HG03457 (cell line): ENCODE data around the gene SPATA9.
"Not testable (repeated sequence)": the region's sequence is repeated elsewhere in the genome, so short reads cannot be mapped to it uniquely, and the experiment has no call there.

Experiments
- ATAC-seq: cut with Tn5 transposase; IDR thresholded peaks from one replicate; pipeline ENCODE4 v1.9.1; 2021; ENCODE audit warnings: moderate number of reproducible peaks; ENCODE audit not compliant: unreplicated experiment

The SPATA9 gene

GRCh38 chr5:95646569-95647431 lies 36.0 kb downstream of the SPATA9 start, which contains the start of gene RFESD:
RFESD (plus strand) TSS chr5:95646777; CDS start chr5:95652272, 5,495 bp downstream.
- peak; percentile 92 for ATAC-seq

DNA sequence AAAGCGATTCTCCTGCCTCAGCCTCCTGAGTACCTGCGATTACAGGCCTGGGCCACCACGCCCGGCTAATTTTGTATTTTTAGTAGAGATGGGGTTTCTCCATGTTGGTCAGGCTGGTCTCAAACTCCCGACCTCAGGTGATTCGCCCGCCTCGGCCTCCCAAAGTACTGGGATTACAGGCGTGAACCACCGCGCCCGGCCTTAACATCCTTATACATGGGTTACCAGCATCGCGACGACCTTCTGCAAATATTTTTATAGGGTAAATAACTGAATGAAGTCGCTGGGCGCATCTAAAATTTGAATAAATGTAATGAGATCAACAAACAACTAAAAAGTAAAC lies 36.6 kb downstream of the SPATA9 start:
- not testable (repeated sequence) for ATAC-seq

GRCh38 chr5:95644351-95645042 lies 38.3 kb downstream of the SPATA9 start:
- ATAC-seq: peak; percentile 28

DNA sequence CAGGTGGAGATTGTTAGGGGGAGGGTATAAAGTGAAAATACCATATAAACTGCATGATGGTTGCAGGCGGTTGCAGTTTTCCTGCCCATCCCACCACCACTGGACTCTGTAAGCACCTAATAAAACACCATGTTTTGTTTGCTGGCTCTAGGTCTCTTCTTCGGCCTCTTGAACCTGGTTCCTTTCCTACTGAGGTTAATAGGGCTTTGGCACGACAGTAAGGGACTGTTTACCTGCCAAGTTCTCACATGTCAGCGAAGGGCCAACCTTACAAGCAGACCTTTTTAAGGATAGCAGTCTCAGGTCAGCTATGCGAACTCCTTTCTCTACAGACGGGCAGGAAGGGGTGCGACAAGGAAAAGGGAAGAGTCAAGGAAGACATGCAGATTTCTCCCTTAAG lies 39.6 kb downstream of the SPATA9 start:
- no peak for ATAC-seq

DNA sequence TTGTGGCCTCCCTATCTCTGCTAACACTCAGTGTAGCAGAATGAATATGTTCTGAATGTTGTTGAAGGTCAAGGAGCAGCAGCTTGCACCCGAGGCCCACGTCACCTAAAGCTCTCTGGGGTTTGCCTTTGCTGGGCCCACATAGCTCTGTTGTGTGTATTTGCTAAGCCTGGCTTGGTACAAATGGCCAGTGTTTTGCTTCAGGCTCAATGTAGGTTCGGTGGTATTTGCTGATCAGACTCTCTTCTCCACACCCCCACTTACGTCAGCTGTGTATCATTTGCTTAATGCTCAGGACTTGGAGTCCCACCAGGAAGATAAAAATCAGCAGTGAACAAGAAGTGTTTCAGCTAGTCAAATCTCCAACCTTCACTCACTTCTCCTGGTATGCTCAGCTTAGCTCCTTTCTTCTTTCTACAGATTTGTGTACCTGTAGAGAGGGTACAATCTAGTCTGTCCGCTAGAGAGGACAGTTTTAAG lies 41.0 kb downstream of the SPATA9 start:
- no peak for ATAC-seq

DNA sequence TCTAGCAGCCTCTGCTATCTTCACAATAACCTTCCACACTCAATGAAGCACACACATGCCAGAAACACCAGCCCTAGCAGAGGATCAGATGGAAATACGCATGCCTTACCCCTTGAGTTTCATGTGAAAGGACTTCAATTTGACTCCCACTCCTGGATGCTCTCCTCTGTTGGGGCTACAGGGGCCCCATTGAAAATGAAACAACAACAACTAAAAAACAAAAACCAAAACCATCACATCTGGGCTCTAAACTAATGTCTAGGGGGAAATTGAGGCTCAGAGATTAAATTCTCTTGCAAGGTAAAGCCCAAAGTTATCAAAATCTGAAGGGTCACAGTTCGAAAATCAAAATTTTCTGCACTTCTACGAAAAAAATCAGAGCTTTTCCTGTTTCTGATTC lies 44.2 kb downstream of the SPATA9 start:
- no peak for ATAC-seq

GRCh38 chr5:95634081-95634480 lies 48.7 kb downstream of the SPATA9 start:
- no peak for ATAC-seq

- ATAC-seq: no peak
These were observed 49.1 kb downstream of the SPATA9 start for GRCh38 chr5:95633671-95634070.

GRCh38 chr5:95632942-95633341 lies 49.8 kb downstream of the SPATA9 start:
- ATAC-seq: not testable (repeated sequence)

GRCh38 chr5:95631991-95632675 lies 50.7 kb downstream of the SPATA9 start:
- ATAC-seq: peak; percentile 86

DNA sequence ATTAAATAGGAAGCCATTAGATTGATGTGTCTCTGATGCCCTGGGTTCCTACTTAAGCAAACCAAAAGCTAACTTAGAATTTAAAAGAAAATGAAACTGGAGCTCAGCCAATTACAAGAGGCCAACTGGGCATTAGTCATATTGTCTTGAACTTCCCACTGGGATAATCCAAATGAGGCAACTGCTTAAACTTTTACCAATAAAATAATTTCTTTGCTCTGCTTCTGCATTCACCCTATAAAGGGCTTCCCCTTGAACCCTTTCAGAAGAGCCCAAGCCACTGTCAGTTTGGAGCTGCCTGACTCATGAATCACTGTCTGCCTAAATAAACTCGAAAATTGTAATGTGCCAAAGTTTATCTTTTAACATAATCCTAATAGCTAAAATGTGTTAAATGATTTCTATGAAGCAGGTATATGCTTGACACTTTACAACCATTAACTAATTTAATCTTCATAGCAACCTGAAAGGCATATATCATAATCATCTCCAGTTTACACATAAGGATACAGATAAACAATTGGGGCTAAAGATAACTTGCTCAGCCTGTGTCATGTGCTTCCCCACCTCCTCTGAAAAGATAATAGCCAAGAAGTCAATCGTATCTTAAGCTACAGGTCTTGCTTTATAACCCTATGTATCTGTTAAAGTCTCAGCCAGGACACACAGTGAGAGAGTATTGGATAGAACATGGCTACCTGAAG lies 51.4 kb downstream of the SPATA9 start:
- no peak for ATAC-seq

GRCh38 chr5:95630394-95630917 lies 52.3 kb downstream of the SPATA9 start:
- no peak for ATAC-seq

DNA sequence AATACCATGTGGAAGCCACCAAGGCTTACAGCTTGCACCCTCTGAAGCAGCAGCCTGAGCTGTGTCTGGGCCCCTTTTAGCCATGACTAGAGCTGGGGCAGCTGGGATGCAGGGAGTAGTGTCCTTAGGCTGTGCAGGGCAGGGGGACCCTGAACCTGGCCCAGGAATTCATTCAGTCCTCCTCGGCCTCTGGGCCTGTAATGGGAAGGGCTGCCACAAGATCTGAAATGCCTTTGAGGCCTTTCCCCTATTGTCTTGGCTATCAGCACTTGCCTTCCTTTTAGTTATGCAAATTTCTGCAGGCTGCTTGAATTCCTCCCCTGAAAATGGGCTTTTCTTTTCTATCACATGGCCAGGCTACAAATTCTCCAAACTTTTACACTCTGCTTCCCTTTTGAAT lies 53.9 kb downstream of the SPATA9 start:
- no peak for ATAC-seq

DNA sequence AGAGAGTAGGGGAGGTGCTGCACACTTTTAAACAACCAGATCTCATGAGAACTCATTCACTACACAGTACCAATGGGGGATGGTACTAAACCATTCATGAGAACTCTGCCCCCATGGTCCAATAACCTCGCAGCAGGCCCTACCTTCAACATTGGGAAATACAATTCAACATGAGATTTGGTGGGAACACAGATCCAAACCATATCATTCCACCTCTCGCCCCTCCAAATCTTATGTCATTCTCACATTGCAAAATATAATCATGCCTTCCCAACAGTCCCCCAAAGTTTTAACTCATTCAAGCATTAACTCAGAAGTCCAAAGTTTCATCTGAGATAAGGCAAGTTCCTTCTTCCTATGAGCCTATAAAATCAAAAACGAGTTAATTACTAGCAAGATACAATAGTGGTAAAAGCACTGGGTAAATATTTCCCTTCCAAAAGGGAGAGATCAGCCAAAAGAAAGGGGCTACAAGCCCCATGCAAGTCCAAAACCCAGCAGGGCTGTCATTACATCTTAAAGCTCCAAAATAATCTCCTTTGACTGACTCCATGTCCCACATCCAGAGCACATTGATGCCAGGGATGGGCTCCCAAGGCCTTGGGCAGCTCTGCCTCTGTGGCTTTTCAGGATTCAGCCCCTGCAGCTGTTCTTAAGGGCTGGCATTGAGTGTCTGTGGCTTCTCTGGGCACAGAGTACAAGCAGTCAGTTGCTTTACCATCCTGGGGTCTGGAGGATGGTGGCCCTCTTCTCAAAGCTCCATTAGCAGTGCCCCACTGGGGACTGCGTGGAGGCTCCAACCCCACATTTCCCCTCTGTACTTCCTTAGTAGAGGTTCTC lies 54.6 kb downstream of the SPATA9 start:
- ATAC-seq: no peak

- ATAC-seq: no peak
These were observed 56.1 kb downstream of the SPATA9 start for GRCh38 chr5:95626701-95627100.

- no peak for ATAC-seq
These were observed 58.4 kb downstream of the SPATA9 start for GRCh38 chr5:95624368-95624767.

DNA sequence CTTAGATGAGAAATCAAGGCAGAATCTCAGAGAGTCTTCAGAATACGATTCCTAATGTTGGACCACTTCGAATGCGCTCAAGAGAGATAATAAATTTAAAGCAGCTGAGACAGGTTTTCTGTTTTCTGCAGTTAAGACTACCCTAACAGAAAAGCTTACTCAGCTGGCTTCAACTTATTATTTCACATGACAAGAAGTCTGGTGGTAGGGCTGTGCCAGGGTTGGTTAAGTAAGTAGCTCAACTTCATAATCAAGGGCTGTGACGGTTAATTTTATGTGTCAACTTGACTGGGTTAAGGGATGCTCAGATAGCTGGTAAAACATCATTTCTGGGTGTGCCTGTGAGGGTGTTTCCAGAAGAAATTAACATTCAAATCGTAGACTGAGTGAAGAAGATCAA lies 59.1 kb downstream of the SPATA9 start:
- ATAC-seq: no peak

DNA sequence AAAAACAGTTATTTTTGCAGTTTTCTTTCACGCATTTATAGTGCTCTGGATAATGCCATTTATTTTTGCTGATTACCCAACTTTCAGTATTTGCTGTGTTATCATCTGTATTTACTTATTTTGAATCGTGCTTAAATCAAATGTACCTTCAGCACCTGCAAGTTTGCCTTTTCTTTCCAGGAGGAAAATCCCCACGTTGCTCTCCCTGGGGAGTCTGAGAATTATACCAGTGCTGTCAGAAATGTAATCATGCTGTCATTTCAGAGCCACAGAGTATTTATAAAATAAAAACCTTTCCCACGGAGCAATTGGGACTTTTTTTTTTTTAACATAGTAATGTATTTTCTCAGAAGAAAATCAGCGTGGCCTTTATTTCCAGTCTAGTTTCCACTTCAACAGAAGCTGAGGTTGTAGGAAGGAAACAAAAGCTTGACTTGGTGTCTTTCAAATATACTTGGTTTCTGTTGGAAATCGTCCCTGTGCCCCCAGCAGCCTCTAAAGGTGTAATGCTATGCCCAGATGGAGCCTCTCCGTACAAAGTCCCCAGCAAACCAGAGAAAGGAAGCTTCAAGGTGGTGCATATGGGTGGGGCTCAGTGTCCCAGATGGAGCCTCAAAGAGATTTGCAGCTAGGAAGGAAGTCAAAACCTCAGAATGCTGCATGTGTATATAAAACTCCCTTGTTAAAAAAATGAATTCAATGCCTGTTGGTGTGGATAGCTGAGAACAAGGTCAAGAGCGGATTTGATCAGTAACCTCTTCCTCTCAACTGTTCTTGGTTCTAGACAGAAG lies 60.8 kb downstream of the SPATA9 start:
- no peak for ATAC-seq
